Skeletal muscle satellite cell (primary cell): ENCODE results near the gene SFI1.

Source experiments
- H3K27me3 ChIP-seq: 2 replicates; pipeline ENCODE4 v1.7.0; 2013; ENCODE audit warnings: low read length; ENCODE audit not compliant: control insufficient read depth, insufficient read depth
- H3K36me3 ChIP-seq: 2 replicates; pipeline ENCODE4 v1.7.0; 2013; ENCODE audit warnings: mild to moderate bottlenecking, control low read depth, low read length; ENCODE audit not compliant: insufficient read depth
- H3K4me1 ChIP-seq: 2 replicates; pipeline ENCODE4 v1.7.0; 2013; ENCODE audit warnings: low read length; ENCODE audit not compliant: control insufficient read depth, insufficient read depth
- H3K4me2 ChIP-seq: 2 replicates; pipeline ENCODE4 v1.7.0; 2013; ENCODE audit warnings: mild to moderate bottlenecking, low read length
- H3K4me3 ChIP-seq: 2 replicates; pipeline ENCODE4 v1.7.0; 2013; ENCODE audit warnings: low read length
- H3K9ac ChIP-seq: 2 replicates; pipeline ENCODE4 v1.7.0; 2013; ENCODE audit warnings: mild to moderate bottlenecking, low read depth, low read length, moderate library complexity
- H3K9me3 ChIP-seq: replicated peaks from 2 replicates; pipeline ENCODE4 v1.7.0; 2013; ENCODE audit warnings: mild to moderate bottlenecking, control low read depth, low read length

SFI1 gene

GRCh38 chr22:31623592-31624304 lies 127.4 kb downstream of the SFI1 start:
- Histone ChIP-seq H3K9me3 (no peaks in the 10 kb centered on the region), H3K9ac (no peak overlapping the region), H3K36me3 (peaks cover 88% of the 10 kb centered on the region), H3K27me3 (no peaks in the 10 kb centered on the region), H3K4me3 (no peak overlapping the region), H3K4me1 (peaks cover 21% of the 10 kb centered on the region), H3K4me2 (no peak overlapping the region)

GRCh38 chr22:31625257-31625640 lies 128.9 kb downstream of the SFI1 start:
- Histone ChIP-seq H3K4me1 (peaks cover 32% of the 10 kb centered on the region), H3K36me3 (peaks cover 79% of the 10 kb centered on the region), H3K4me2 (no peak overlapping the region), H3K9ac (no peak overlapping the region), H3K27me3 (no peaks in the 10 kb centered on the region), H3K9me3 (no peaks in the 10 kb centered on the region), H3K4me3 (no peak overlapping the region)

- Histone ChIP-seq H3K36me3 (peaks cover 73% of the 10 kb centered on the region), H3K4me2 (peak overlapping the region; percentile 9), H3K4me3 (no peak overlapping the region), H3K9ac (no peak overlapping the region), H3K27me3 (no peaks in the 10 kb centered on the region), H3K9me3 (no peaks in the 10 kb centered on the region), H3K4me1 (peaks cover 34% of the 10 kb centered on the region)
These were observed 129.5 kb downstream of the SFI1 start for GRCh38 chr22:31625661-31626426.

GRCh38 chr22:31626427-31627150 lies 130.3 kb downstream of the SFI1 start:
- Histone ChIP-seq H3K9me3 (no peaks in the 10 kb centered on the region), H3K36me3 (peaks cover 66% of the 10 kb centered on the region), H3K4me3 (no peak overlapping the region), H3K27me3 (no peaks in the 10 kb centered on the region), H3K4me1 (peaks cover 41% of the 10 kb centered on the region), H3K4me2 (peak overlapping the region; percentile 31), H3K9ac (no peak overlapping the region)

GRCh38 chr22:31627223-31627731 lies 130.9 kb downstream of the SFI1 start:
- H3K36me3 ChIP-seq, result peaks cover 59% of the 10 kb centered on the region
- H3K4me3 ChIP-seq, result no peak overlapping the region
- no peaks in the 10 kb centered on the region for H3K27me3 ChIP-seq
- H3K9me3 ChIP-seq, result no peaks in the 10 kb centered on the region
- H3K4me1 ChIP-seq, result peaks cover 42% of the 10 kb centered on the region
- H3K4me2 ChIP-seq, result peak overlapping the region; percentile 31
- H3K9ac ChIP-seq, result no peak overlapping the region

- Histone ChIP-seq H3K4me3 (no peak overlapping the region), H3K36me3 (peaks cover 48% of the 10 kb centered on the region), H3K9ac (no peak overlapping the region), H3K27me3 (no peaks in the 10 kb centered on the region), H3K9me3 (no peaks in the 10 kb centered on the region), H3K4me1 (peaks cover 42% of the 10 kb centered on the region), H3K4me2 (peak overlapping the region; percentile 34)
These were observed 132.0 kb downstream of the SFI1 start for GRCh38 chr22:31628362-31628761.

GRCh38 chr22:31628969-31629708 lies 132.8 kb downstream of the SFI1 start:
- Histone ChIP-seq H3K9ac (peak overlapping the region; percentile 96), H3K4me1 (peaks cover 42% of the 10 kb centered on the region), H3K27me3 (no peaks in the 10 kb centered on the region), H3K36me3 (peaks cover 40% of the 10 kb centered on the region), H3K9me3 (no peaks in the 10 kb centered on the region), H3K4me2 (peak overlapping the region; percentile 94), H3K4me3 (peak overlapping the region; percentile 92)

GRCh38 chr22:31629741-31630184 lies 133.4 kb downstream of the SFI1 start:
- peaks cover 34% of the 10 kb centered on the region for H3K36me3 ChIP-seq
- peak overlapping the region; percentile 92 for H3K4me3 ChIP-seq
- peaks cover 42% of the 10 kb centered on the region for H3K4me1 ChIP-seq
- H3K9me3 ChIP-seq, result no peaks in the 10 kb centered on the region
- H3K27me3 ChIP-seq, result no peaks in the 10 kb centered on the region
- H3K9ac ChIP-seq, result peak overlapping the region; percentile 96
- peak overlapping the region; percentile 94 for H3K4me2 ChIP-seq

GRCh38 chr22:31630331-31631329 lies 134.3 kb downstream of the SFI1 start:
- Histone ChIP-seq H3K36me3 (peaks cover 25% of the 10 kb centered on the region), H3K4me1 (peaks cover 42% of the 10 kb centered on the region), H3K4me2 (peak overlapping the region; percentile 94), H3K4me3 (peak overlapping the region; percentile 92), H3K27me3 (no peaks in the 10 kb centered on the region), H3K9ac (peak overlapping the region; percentile 96), H3K9me3 (no peaks in the 10 kb centered on the region)

GRCh38 chr22:31631436-31631835 lies 135.1 kb downstream of the SFI1 start:
- Histone ChIP-seq H3K27me3 (no peaks in the 10 kb centered on the region), H3K4me2 (peak overlapping the region; percentile 94), H3K9me3 (no peaks in the 10 kb centered on the region), H3K4me3 (peak overlapping the region; percentile 92), H3K4me1 (peaks cover 42% of the 10 kb centered on the region), H3K36me3 (peaks cover 22% of the 10 kb centered on the region), H3K9ac (peak overlapping the region; percentile 96)
